Limb (tissue), 2 donors: ENCODE results near the gene OR1N1.
"Not testable (repeated sequence)": the region's sequence is repeated elsewhere in the genome, so short reads cannot be mapped to it uniquely, and the experiment has no call there.

Experiments
- DNase-seq, 2 donors: peaks; one replicate each; pipeline ENCODE4 v3.0.0-alpha.2; 2016; ENCODE audit errors: extremely low spot score in 2 of 2

The OR1N1 gene, protein sequence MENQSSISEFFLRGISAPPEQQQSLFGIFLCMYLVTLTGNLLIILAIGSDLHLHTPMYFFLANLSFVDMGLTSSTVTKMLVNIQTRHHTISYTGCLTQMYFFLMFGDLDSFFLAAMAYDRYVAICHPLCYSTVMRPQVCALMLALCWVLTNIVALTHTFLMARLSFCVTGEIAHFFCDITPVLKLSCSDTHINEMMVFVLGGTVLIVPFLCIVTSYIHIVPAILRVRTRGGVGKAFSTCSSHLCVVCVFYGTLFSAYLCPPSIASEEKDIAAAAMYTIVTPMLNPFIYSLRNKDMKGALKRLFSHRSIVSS

GRCh38 chr9:122527193-122527592 is at the start of gene OR1N1:
Gene OR1N1 (minus strand): TSS chr9:122527293. CDS start chr9:122527293, 0 bp downstream.
- no peak for DNase-seq

GRCh38 chr9:122572456-122572855 is 45.4 kb upstream of the OR1N1 start:
- DNase-seq, result no peak

GRCh38 chr9:122567901-122568300 is 40.8 kb upstream of the OR1N1 start:
- DNase-seq, result no peak

DNA sequence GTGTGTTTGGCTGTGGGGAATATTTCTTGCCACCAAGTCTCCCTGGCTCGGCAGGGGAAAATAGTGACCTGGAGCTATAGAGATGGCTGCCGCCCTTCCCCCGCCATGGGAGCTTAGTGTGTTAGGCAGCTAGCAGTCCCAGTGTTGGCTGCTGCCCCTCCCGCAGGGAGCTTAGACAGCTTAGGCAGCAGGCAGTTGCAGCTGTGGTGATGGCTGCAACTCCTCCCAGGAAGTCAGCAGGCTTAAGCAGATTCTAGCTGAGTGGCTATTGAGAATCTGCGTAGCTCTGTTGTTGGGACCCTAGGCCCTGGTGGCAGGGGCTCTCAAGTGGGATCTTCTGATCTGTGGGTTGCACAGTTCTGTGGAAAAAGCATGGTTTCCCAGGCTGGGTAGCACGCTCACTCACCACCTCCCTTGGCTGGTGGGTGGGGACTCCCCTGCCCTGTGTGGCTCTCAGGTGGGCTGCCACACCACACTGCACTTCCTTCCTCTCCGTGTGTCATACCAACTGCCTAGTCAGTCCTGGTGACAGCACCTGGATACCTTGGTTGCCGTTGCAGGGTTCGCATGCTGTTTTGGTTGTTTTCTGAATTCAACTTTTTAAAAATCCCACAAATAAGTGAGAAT is 35.2 kb upstream of the OR1N1 start:
- no peak for DNase-seq

DNA sequence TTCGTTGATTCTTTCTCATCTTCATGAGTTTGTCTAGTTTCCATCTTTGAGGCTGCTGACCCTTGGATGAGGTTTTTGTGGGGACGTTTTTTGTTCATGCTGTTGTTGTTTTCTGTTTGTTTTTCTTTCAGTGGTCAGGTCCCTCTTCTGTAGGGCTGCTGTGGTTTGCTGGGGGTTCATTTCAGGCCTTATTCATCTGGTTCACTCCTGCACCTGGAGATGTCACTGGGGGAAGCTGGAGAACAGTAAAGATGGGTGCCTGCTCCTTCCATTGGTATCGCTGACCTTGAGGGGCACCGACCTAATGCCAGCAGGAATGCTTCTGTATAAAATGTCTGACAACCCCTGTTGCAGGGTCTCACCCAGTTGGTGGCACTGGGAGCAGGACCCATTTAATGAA is 34.4 kb upstream of the OR1N1 start:
- no peak for DNase-seq

GRCh38 chr9:122552812-122553211 is 25.7 kb upstream of the OR1N1 start, which contains the start of gene OR1N2:
Gene OR1N2 (plus strand): TSS chr9:122553112. CDS start chr9:122553212, 100 bp downstream.
- no peak for DNase-seq

GRCh38 chr9:122551371-122551770 is 24.3 kb upstream of the OR1N1 start:
- DNase-seq, result no peak

DNA sequence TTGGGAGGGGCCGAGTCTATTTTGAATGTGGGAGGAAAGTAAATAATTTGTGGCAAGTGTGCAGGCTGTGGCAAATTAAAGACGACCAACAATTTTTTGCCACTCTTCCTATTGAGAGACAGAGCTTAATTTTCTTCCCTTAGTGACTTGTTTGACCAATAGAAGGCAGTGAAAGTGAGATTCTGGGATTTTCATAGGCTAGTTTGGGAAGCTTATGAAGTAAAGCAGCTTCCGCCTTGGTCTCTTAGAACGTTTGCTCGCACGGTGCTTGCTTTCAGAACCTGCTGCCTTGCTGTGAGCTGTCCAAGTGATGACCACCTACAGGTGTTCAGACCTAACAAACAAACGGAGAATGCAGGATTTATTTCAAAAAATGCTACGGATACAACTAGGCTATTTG is 19.1 kb upstream of the OR1N1 start:
- no peak for DNase-seq

GRCh38 chr9:122538757-122539156 is 11.7 kb upstream of the OR1N1 start:
- DNase-seq, result no peak

DNA sequence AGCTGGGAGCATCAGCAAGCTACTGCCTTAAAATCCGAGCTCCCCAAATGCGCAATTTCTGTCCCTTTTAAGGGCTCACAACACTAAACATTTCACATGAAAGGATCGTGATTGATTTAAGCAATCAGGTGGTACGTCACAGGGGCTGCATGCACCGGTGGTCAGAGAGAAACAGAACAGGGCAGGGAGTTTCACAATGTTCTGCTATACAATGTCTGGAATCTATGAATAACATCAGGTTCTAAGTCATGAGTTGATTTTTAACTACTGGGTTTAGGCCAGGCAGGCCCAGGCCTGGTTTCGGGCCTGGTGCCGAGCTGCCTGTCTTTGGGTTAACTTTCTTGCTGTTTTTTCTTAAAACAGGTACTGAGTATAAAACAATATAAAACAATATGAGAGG is 10.0 kb upstream of the OR1N1 start:
- DNase-seq, result not testable (repeated sequence)

- DNase-seq, result no peak
These were observed 9.0 kb upstream of the OR1N1 start for GRCh38 chr9:122536134-122536533.

DNA sequence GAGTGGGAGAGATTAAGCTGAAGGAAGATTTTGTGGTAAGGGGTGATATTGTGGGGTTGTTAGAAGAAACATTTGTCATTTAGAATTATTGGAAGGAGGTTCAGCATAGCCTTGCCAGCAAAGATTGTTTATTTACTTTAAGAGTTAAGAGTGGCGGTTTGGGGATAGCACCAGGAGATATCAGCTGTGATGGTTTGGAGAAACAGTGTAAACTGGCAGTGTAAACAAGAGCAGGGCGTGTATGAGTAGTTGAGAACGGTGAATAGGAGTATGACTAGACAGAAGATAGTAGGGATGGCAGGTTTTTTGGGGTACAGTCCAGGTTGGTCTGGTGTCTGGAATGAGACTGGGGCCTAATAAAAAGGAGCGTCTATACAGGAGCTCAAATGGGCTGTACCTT is 4.1 kb upstream of the OR1N1 start:
- DNase-seq, result not testable (repeated sequence)

- DNase-seq, result no peak
These were observed 491 bp downstream of the OR1N1 start for GRCh38 chr9:122526602-122527001.

- DNase-seq, result no peak
These were observed 7.7 kb downstream of the OR1N1 start for GRCh38 chr9:122519376-122519775.

DNA sequence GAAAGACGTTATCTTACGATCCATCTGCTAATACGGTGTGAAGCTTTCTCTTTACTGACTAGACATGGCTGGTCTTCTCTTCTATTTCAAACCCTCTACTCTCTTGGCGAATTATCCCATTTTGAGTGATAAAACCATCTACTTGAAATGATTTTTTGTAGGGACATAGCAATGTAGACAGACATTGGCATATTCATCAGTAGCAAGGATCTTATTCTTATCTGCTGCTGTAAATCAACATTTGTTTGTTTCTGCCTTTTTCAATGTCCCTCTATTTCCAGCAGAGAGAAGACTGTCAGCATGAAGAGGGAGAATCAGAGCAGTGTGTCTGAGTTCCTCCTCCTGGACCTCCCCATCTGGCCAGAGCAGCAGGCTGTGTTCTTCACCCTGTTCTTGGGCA is 8.3 kb downstream of the OR1N1 start, which contains the start of gene OR1J4:
TSS of gene OR1J4 (plus strand) at position 301 of the 400 bp plus-strand sequence. CDS start at position 301, 0 bp downstream.
- DNase-seq, result no peak

GRCh38 chr9:122518226-122518625 is 8.9 kb downstream of the OR1N1 start:
- no peak for DNase-seq

GRCh38 chr9:122510502-122510901 is 16.6 kb downstream of the OR1N1 start, which contains the start of gene OR1J2:
Gene OR1J2 (plus strand): TSS chr9:122510802. CDS start chr9:122510802, 0 bp downstream.
- no peak for DNase-seq

DNA sequence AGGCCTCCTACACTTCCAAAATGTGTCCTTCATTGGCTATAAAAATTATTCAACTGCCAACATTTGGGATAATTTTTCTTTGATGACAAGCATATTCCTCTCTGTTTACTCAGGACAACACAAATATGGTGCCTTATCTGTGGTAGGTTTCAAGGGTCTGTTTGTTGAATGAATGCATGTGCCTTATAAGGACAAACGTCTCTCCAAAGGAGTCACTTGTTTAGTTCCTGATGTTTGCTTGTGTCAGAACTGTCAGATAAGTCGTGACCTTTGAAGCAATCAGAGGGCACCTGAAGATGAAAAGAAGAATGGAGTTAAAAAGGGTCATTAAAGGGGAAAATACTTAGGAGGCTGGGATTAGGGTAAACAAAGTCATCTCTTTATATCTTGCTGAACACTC is 20.1 kb downstream of the OR1N1 start:
- no peak for DNase-seq

- DNase-seq, result peak in 1 of 2 donors; percentile 7
These were observed 28.2 kb downstream of the OR1N1 start for GRCh38 chr9:122498883-122499288.

DNA sequence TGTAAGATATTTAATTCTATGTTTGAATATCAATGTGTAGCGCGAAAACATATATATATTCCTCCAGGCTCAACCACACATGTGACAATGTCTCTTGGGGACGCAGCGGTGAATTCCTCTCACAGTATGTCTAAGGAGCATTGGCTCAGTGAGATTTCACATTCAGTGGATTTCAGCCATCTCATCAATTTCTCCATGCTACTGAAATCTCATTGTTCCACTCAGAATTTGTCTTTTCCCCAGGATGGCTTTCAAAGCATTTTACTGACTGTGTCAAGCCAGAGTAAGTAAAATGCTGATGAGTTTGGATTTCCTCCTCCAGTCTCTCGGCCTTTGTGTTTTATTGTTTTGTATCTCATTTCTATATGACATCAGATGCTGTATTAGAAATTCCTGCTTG is 48.0 kb downstream of the OR1N1 start:
- DNase-seq, result no peak

DNA sequence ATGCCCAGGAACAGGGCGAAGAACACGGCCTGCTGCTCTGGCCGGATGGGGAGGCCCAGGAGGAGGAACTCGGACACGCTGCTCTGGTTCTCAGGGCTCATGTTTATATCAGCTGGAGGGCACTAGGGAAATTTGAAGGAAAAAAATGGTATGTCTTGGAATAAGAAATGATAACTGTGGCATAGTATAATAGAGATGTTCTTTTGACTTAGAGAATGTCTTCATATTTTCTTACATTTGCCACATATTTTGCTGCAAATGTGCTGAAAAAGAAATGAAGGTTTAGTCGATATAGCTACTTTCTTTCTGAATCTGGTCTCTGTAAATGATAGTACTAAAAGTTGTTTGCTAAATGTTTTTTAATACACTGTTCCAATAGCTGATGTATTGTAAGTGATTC is 49.3 kb downstream of the OR1N1 start, which contains the start of gene OR1J1:
TSS of gene OR1J1 (minus strand) at position 101 of the 400 bp plus-strand sequence. CDS start at position 101, 0 bp downstream.
- no peak for DNase-seq

- DNase-seq, result no peak
These were observed 49.7 kb downstream of the OR1N1 start for GRCh38 chr9:122477346-122477745.
